Measurements from ENCODE around the gene TMEM250. TPM values are rescaled to one million over a fixed set of nuclear protein-coding genes. Genes with fewer than 3 reads are reported as not detected.

The TMEM250 gene
- total RNA-seq, 4 donors from 2014 or later: 52.3 to 62.9 (median 55.1) TPM

DNA sequence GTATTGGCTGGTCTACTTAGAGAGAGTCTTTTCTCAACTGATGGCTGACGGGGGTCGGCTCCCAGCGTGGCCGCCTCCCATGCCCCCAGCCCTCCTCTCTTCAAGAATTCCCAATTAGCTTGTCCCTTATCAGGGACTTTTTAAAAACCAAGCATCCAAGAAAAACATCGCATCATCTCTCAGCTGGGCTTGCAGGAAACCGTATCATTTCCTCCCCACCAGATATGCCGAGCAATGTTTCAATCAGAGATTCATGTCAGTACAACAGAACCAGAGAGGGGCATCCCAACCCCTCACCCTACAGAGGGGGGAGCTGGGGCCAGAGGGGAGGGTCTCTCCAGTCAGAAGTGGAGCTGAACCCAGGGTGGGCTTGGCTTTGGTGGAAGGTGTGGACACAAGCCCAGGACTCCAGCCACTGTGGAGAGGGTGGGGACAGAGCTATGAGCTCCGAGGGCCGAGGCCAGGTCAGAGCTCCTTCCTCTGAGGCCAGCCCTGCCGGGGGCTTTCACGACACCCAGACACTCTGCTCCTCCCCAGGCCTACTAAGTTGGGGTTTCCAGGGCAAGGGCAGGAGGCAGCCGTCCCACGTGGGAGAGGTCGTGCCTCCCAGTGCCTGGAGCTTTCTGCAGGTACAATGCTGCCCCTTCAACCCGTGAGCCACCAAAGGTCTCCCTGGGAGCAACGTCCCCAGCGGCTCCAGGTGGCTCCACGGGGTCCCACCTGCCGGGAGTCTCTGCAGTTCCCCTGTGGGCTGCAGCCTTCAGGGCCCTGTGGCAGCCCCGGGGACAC is 39.0 kb upstream of the TMEM250 start:
- TF ChIP-seq, protein P1, sequence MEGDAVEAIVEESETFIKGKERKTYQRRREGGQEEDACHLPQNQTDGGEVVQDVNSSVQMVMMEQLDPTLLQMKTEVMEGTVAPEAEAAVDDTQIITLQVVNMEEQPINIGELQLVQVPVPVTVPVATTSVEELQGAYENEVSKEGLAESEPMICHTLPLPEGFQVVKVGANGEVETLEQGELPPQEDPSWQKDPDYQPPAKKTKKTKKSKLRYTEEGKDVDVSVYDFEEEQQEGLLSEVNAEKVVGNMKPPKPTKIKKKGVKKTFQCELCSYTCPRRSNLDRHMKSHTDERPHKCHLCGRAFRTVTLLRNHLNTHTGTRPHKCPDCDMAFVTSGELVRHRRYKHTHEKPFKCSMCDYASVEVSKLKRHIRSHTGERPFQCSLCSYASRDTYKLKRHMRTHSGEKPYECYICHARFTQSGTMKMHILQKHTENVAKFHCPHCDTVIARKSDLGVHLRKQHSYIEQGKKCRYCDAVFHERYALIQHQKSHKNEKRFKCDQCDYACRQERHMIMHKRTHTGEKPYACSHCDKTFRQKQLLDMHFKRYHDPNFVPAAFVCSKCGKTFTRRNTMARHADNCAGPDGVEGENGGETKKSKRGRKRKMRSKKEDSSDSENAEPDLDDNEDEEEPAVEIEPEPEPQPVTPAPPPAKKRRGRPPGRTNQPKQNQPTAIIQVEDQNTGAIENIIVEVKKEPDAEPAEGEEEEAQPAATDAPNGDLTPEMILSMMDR (IDR thresholded peaks at IDR 0.05): no peak
- no peak for TF ChIP-seq POLR2A (IDR thresholded peaks at IDR 0.05)
- H3K4me3 ChIP-seq (ENCODE audit: low read depth, poor library complexity, severe bottlenecking): no peak overlapping the region
- WGBS, 2 donors: 55 to 66% methylated on average over 11 to 20 of the region's 20 CpGs
- no peak for DNase-seq (ENCODE audit: low spot score in 2 of 2)
- intact Hi-C loops (cut with DNase I; ENCODE audit: low total_unique reads): no loop called here

DNA sequence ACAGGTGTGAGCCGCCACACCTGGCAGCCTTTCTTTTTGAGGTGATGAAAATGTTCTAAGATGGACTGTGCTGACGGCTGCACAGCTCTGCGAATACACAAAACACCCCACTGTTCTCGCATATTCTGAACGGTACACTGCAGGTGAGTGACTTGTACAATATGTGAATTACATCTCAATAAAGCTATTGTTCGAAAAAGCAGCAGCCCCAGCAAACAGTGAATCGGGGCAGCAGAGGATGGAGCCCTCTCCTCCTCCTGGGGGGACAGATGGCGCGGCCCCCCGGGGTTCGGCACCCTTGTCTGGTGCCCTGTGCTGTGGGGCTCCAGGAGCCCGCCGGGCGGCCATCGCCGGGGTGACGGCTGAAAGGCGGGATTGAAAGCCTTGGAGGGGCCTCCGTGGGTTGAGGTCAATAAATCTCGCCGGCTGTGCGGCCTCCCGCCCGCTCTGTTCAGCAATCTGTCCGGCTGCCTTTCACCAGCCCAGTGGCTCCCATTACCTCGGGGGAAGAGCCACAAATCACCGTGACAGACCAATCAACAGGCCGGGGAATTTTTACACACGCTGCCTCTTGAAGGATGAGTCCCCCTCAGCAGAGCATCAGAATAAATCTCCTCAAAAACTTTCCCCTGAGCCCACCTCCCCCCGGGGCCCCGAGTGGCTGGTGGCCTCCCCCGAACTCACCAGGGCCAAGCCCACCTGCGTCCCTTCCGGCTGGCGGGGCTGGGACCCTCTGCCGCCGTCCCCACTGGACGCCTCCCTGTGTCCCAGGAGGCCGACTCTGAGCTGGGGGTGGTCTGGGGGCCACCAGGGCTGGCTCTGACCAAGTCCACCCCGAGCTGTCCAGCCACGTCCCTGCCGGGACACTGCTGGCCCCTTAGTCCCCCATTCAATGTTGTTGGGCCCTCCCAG is 37.8 kb upstream of the TMEM250 start:
- intact Hi-C loops (cut with DNase I; ENCODE audit: low total_unique reads): no loop called here
- TF ChIP-seq POLR2A (IDR thresholded peaks at IDR 0.05): no peak
- TF ChIP-seq, protein P1 (IDR thresholded peaks at IDR 0.05): no peak
- 43% methylated on average over 41 of the region's 42 CpGs for WGBS, 2 donors
- no peak for DNase-seq (ENCODE audit: low spot score in 2 of 2)
- H3K4me3 ChIP-seq (ENCODE audit: low read depth, poor library complexity, severe bottlenecking): no peak overlapping the region

DNA sequence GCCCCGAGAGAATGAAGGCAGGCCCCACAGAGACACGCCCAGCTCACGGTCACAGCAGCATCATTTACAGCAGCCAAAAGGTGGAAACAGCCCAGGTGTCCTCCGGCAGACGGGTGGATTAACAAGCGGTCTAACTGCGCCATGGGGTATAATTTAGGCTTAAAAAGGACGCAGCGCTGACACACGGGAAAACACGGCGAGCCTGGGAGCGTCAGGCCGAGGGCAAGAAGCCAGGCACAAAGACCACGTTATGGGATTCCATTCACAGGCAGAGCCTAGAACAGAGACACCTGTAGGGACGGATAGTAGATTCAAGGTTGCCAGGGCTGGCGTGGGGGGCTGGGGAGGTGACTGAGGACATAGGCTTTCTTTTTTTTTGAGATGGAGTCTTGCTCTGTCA is 36.9 kb upstream of the TMEM250 start:
- no peak for DNase-seq (ENCODE audit: low spot score in 2 of 2)
- intact Hi-C loops (cut with DNase I; ENCODE audit: low total_unique reads): no loop called here
- WGBS, 2 donors: 52 to 69% methylated on average over 17 of the region's 17 CpGs
- no peak overlapping the region for H3K4me3 ChIP-seq (ENCODE audit: low read depth, poor library complexity, severe bottlenecking)
- TF ChIP-seq POLR2A (IDR thresholded peaks at IDR 0.05): no peak
- TF ChIP-seq, protein P1 (IDR thresholded peaks at IDR 0.05): no peak

DNA sequence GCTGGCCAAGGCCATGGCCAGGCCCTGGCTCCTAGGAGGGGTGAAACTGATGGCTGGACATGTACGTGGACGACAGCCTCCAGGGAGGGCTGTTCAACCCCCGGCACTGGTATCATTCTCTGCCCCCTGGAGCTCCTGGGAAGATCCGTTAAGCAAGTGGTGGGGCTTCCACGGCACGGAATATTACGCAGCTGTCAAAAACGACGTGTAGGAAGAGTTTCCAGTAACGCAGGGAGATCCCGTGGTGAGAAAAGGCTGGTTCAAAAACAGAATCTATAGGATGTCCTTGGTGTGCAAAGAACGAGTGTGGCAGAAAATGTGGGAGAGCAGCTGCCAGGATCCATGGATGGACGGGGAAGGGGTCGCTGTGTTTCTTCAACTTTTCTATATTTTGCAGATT is 36.3 kb upstream of the TMEM250 start:
- 87% methylated on average over 14 of the region's 14 CpGs for WGBS, 2 donors
- DNase-seq (ENCODE audit: low spot score in 2 of 2): no peak
- intact Hi-C loops (cut with DNase I; ENCODE audit: low total_unique reads): no loop called here
- TF ChIP-seq, protein P1 (IDR thresholded peaks at IDR 0.05): no peak
- no peak for TF ChIP-seq POLR2A (IDR thresholded peaks at IDR 0.05)
- no peak overlapping the region for H3K4me3 ChIP-seq (ENCODE audit: low read depth, poor library complexity, severe bottlenecking)

DNA sequence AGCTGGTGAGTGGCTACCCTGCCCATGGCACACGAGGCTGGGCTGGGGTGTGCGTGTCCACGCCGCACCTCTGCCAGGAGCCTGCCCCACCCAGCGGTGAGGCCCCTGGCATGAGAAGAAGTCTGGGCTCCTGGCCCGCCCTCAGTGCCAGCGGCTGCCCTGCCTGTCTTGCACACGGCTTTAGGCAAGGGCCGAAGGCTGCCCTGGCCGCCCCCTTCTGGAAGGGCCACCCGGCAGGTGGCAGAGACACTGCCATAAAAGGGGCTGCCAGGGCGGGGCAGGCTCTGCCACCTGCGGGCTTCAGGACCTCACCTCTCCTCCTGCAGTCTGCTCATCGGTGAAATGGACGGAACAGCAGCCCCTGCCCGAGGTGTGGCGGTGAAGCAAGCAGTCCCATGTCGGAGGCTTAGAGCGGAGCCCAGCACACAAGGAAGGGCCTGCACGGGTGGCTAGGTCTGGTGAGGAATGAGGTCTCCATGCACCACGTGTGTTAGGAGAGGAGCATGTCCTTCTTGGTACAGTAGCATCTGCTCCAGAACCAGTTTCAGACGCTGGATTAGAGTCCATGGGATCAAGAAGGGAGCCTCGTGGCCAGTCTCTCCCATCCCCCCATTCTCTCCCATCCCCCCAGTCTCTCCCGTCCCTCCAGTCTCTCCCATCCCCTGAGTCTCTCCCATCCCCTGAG is 34.8 kb upstream of the TMEM250 start:
- no peak for DNase-seq (ENCODE audit: low spot score in 2 of 2)
- intact Hi-C loops (cut with DNase I; ENCODE audit: low total_unique reads): no loop called here
- H3K4me3 ChIP-seq (ENCODE audit: low read depth, poor library complexity, severe bottlenecking): no peak overlapping the region
- no peak for TF ChIP-seq POLR2A (IDR thresholded peaks at IDR 0.05)
- TF ChIP-seq, protein P1 (IDR thresholded peaks at IDR 0.05): no peak
- 54 to 69% methylated on average over 21 to 22 of the region's 24 CpGs for WGBS, 2 donors
